T-cell (primary cell): ENCODE results near the gene SMS. TPM values are rescaled to one million over a fixed set of nuclear protein-coding genes. Genes with fewer than 3 reads are reported as not detected.

Experiments used
- ATAC-seq, 4 experiments: fragments of 200-7000 bp in 3 of 4; fragments of 150-1000 bp in 1 of 4; cut with Tn5 transposase; replicated peaks in 1 of 4; 1 replicate in 3 of 4; 2 replicates in 1 of 4; pipeline ENCODE4 v1.10.0; 2021; ENCODE audit warnings: moderate library complexity in 3 of 4, mild to moderate bottlenecking in 2 of 4, moderate number of reproducible peaks in 1 of 4
- CTCF ChIA-PET, 2 donors: fragments of 300-600 bp; sonication (Branson Sonifier 250); formaldehyde crosslinking; loops; one replicate each; lab custom pipeline; 2022; ENCODE audit warnings: antibody characterized with exemption in 2 of 2; lab: Charles Lee
- POLR2A ChIA-PET, 2 donors: fragments of 300-600 bp; sonication (Branson Sonifier 250); formaldehyde crosslinking; loops; one replicate each; lab custom pipeline; 2022; ENCODE audit warnings: antibody characterized with exemption in 2 of 2; lab: Charles Lee
- DNase-seq, 35 experiments: peaks; one replicate each; pipeline versions ENCODE4 v3.0.0 to v3.0.0-alpha.2; 2013 to 2023
- H3K27ac ChIP-seq: one replicate; pipeline ENCODE4 v1.5.1; 2013; ENCODE audit warnings: low read length
- H3K27me3 ChIP-seq, 2 experiments: replicated peaks in 1 of 2; 1 replicate in 1 of 2; 2 replicates in 1 of 2; pipeline versions ENCODE4 v1.6.1 to v1.7.0; 2013; ENCODE audit warnings: low read length in 1 of 2, mixed read lengths in 1 of 2; ENCODE audit not compliant: control insufficient read depth in 2 of 2, insufficient read depth in 2 of 2; ENCODE audit errors: extremely low read depth in 1 of 2
- H3K36me3 ChIP-seq, 2 donors: 1 replicate in 1 of 2; 2 replicates in 1 of 2; pipeline versions ENCODE4 v1.6.1 to v1.7.0; 2013; ENCODE audit warnings: low read length in 1 of 2; ENCODE audit not compliant: control insufficient read depth in 2 of 2, insufficient read depth in 1 of 2; ENCODE audit errors: extremely low read depth in 1 of 2
- H3K4me1 ChIP-seq, 2 experiments: 1 replicate in 1 of 2; 2 replicates in 1 of 2; pipeline versions ENCODE4 v1.6.1 to v1.7.0; 2013; ENCODE audit warnings: low read length in 2 of 2, mixed read lengths in 1 of 2; ENCODE audit not compliant: insufficient read depth in 2 of 2, control insufficient read depth in 1 of 2; ENCODE audit errors: extremely low read depth in 1 of 2
- H3K4me3 ChIP-seq, 2 donors: 1 replicate in 1 of 2; 2 replicates in 1 of 2; pipeline versions ENCODE4 v1.5.1 to v1.7.0; 2013; ENCODE audit warnings: mild to moderate bottlenecking in 2 of 2, low read length in 1 of 2, moderate library complexity in 1 of 2; ENCODE audit not compliant: control insufficient read depth in 1 of 2; ENCODE audit errors: extremely low read depth in 1 of 2
- H3K9me3 ChIP-seq: 2 replicates; pipeline ENCODE4 v1.7.0; 2013
- H3K27ac Mint-ChIP-seq, 2 donors: one replicate each; pipeline ENCODE4 v1.8.0; 2020 to 2021; ENCODE audit warnings: mild to moderate bottlenecking in 2 of 2, mixed read lengths in 2 of 2
- H3K27me3 Mint-ChIP-seq, 2 donors: one replicate each; pipeline ENCODE4 v1.8.0; 2021 to 2022; ENCODE audit warnings: mixed read lengths in 2 of 2
- H3K36me3 Mint-ChIP-seq: one replicate; pipeline ENCODE4 v1.8.0; 2021; ENCODE audit warnings: mixed read lengths
- H3K4me1 Mint-ChIP-seq, 3 donors: one replicate each; pipeline ENCODE4 v1.8.0; 2020 to 2022; ENCODE audit warnings: mixed read lengths in 3 of 3, mild to moderate bottlenecking in 1 of 3
- H3K4me3 Mint-ChIP-seq, 3 donors: one replicate each; pipeline ENCODE4 v1.8.0; 2020 to 2022; ENCODE audit warnings: mild to moderate bottlenecking in 3 of 3, mixed read lengths in 3 of 3, moderate library complexity in 3 of 3
- H3K9me3 Mint-ChIP-seq, 3 donors: one replicate each; pipeline ENCODE4 v1.8.0; 2020 to 2022; ENCODE audit warnings: mixed read lengths in 3 of 3
- WGBS: methylation state at CpG from one replicate; pipeline ENCODE4 v1.1.5; 2013; ENCODE audit warnings: missing lambda C conversion rate; ENCODE audit not compliant: insufficient coverage; 5-methylcytosine and 5-hydroxymethylcytosine counted together
- total RNA-seq, 35 experiments: library from RNA in 6 of 35; stranded (reverse) in 6 of 35; fragments of 120-200 nt in 1 of 35; gene quantifications; one replicate each; pipeline versions ENCODE4 v1.2.1 to v1.2.4 and lab custom pipeline; 2013 to 2026

The SMS gene
- total RNA-seq, 5 donors from 2014 or later (not counting 1 experiment from before 2014, with no cell fraction given), result 17.2 to 21.9 (median 18.5) TPM

- no peak overlapping the region for H3K27ac Mint-ChIP-seq
- no peak overlapping the region for H3K4me3 Mint-ChIP-seq
- no peak overlapping the region for H3K27ac ChIP-seq
- ChIA-PET POLR2A (no interaction called here), CTCF (interaction anchor here (0.6 to 1.0 kb wide), 3 partner anchors 12 to 65 kb away, joined by 3 to 5 read pairs (median 4); no protein-coding TSS in a partner anchor)
- no peaks in the 10 kb centered on the region for H3K36me3 Mint-ChIP-seq
- H3K36me3 ChIP-seq, result no peaks in the 10 kb centered on the region
- no peaks in the 10 kb centered on the region for H3K27me3 Mint-ChIP-seq
- DNase-seq, result peak in 1 of 35 experiments; percentile 4
- no peak for ATAC-seq
- no peak overlapping the region for H3K4me3 ChIP-seq
- no peaks in the 10 kb centered on the region for H3K27me3 ChIP-seq
- H3K9me3 ChIP-seq, result no peaks in the 10 kb centered on the region
- WGBS, result 54% methylated on average over 7 of the region's 13 CpGs
- no peaks in the 10 kb centered on the region for H3K4me1 ChIP-seq
- H3K9me3 Mint-ChIP-seq, result no peaks in the 10 kb centered on the region
- H3K4me1 Mint-ChIP-seq, result no peaks in the 10 kb centered on the region
Measured at GRCh38 chrX:22037911-22038537, 97.5 kb downstream of the SMS start.

DNA sequence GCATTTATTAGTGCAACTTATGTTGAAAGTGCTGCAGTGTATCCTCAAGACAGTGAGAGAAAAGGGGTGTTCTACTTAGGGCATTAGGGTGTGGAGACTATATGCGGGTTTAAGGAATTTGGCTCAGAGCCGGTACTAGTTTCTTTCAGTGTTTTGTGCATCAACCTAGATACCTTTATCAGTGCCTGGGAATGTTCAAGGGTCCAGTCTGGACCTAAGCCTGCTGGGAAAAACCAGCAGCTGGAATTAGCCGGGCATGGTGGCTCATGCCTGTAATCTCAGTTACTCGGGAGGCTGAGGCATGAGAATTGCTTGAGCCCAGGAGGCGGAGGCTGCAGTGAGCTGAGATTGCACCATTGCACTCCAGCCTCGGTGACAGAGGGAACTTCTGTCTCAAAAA, 99.0 kb downstream of the SMS start:
- CTCF ChIA-PET, result interaction anchor here in 1 of 2 donors (0.6 kb wide), 1 partner anchor 1523 kb away, joined by 6 read pairs; no protein-coding TSS in a partner anchor
- no CpG with 5 or more reads among the region's 6 CpGs for WGBS
- no peaks in the 10 kb centered on the region for H3K4me1 ChIP-seq
- H3K9me3 ChIP-seq, result no peaks in the 10 kb centered on the region
- no peak overlapping the region for H3K4me3 ChIP-seq
- no peak overlapping the region for H3K27ac Mint-ChIP-seq
- no peaks in the 10 kb centered on the region for H3K27me3 Mint-ChIP-seq
- H3K4me3 Mint-ChIP-seq, result no peak overlapping the region
- no peak for DNase-seq
- no peaks in the 10 kb centered on the region for H3K4me1 Mint-ChIP-seq
- H3K9me3 Mint-ChIP-seq, result no peaks in the 10 kb centered on the region
- no peak for ATAC-seq
- H3K27me3 ChIP-seq, result no peaks in the 10 kb centered on the region
- H3K27ac ChIP-seq, result no peak overlapping the region
- H3K36me3 Mint-ChIP-seq, result no peaks in the 10 kb centered on the region
- POLR2A ChIA-PET, result no interaction called here
- H3K36me3 ChIP-seq, result no peaks in the 10 kb centered on the region

- no peaks in the 10 kb centered on the region for H3K9me3 Mint-ChIP-seq
- no peak overlapping the region for H3K27ac ChIP-seq
- ChIA-PET CTCF (no interaction called here), POLR2A (no interaction called here)
- no peaks in the 10 kb centered on the region for H3K4me1 Mint-ChIP-seq
- no peaks in the 10 kb centered on the region for H3K27me3 ChIP-seq
- H3K27me3 Mint-ChIP-seq, result no peaks in the 10 kb centered on the region
- DNase-seq (no peak), ATAC-seq (no peak)
- H3K36me3 Mint-ChIP-seq, result no peaks in the 10 kb centered on the region
- no peaks in the 10 kb centered on the region for H3K9me3 ChIP-seq
- H3K27ac Mint-ChIP-seq, result no peak overlapping the region
- H3K4me3 ChIP-seq, result no peak overlapping the region
- WGBS, result 100% methylated on average over 1 of the region's 2 CpGs
- H3K4me1 ChIP-seq, result no peaks in the 10 kb centered on the region
- H3K4me3 Mint-ChIP-seq, result no peak overlapping the region
- no peaks in the 10 kb centered on the region for H3K36me3 ChIP-seq
Measured at GRCh38 chrX:22040184-22040583, 99.7 kb downstream of the SMS start.

DNA sequence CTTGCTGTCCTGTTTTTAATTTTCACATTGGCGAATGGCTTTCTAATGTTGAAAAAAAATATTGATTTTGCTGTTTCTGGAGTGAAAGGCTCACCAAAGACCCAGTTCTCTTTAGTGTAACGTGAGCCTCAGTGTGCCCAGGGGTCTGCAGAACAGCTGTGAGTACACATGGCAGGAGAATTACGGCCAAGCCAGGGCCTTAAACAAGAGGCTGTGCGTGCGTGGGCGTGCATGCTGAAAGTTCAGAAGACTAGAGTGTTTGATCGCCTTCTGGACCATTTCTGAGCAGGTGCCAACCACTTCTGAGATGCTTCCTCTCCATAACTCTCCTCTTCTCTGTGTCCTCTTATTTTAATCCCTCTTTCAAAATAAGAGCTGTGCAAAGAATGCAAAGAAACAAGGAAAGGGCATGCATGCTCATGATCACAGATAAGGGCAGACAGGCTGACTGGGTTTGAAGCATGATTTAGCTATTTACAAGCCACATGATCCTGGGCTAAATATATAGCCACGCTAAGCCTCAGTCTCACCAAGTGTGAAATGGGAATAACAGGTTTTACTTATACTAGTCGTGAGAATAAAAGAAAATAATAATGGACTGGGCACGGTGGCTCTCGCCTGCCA, 101.5 kb downstream of the SMS start:
- no peaks in the 10 kb centered on the region for H3K9me3 Mint-ChIP-seq
- DNase-seq (no peak), ATAC-seq (no peak)
- no peak overlapping the region for H3K4me3 Mint-ChIP-seq
- H3K36me3 Mint-ChIP-seq, result no peaks in the 10 kb centered on the region
- H3K4me3 ChIP-seq, result no peak overlapping the region
- no peaks in the 10 kb centered on the region for H3K27me3 ChIP-seq
- H3K27ac Mint-ChIP-seq, result no peak overlapping the region
- no peaks in the 10 kb centered on the region for H3K36me3 ChIP-seq
- no peaks in the 10 kb centered on the region for H3K4me1 Mint-ChIP-seq
- ChIA-PET POLR2A (no interaction called here), CTCF (no interaction called here)
- H3K27me3 Mint-ChIP-seq, result no peaks in the 10 kb centered on the region
- H3K9me3 ChIP-seq, result no peaks in the 10 kb centered on the region
- H3K27ac ChIP-seq, result no peak overlapping the region
- WGBS, result 53% methylated on average over 8 of the region's 11 CpGs
- H3K4me1 ChIP-seq, result no peaks in the 10 kb centered on the region

- no peaks in the 10 kb centered on the region for H3K27me3 ChIP-seq
- H3K9me3 Mint-ChIP-seq, result no peaks in the 10 kb centered on the region
- 67% methylated on average over 1 of the region's 4 CpGs for WGBS
- ATAC-seq, result no peak
- H3K4me1 ChIP-seq, result no peaks in the 10 kb centered on the region
- no peak overlapping the region for H3K4me3 Mint-ChIP-seq
- ChIA-PET CTCF (no interaction called here), POLR2A (no interaction called here)
- H3K36me3 Mint-ChIP-seq, result no peaks in the 10 kb centered on the region
- no peak overlapping the region for H3K4me3 ChIP-seq
- DNase-seq, result no peak
- no peak overlapping the region for H3K27ac Mint-ChIP-seq
- no peaks in the 10 kb centered on the region for H3K9me3 ChIP-seq
- no peaks in the 10 kb centered on the region for H3K36me3 ChIP-seq
- H3K27ac ChIP-seq, result no peak overlapping the region
- H3K4me1 Mint-ChIP-seq, result no peaks in the 10 kb centered on the region
- no peaks in the 10 kb centered on the region for H3K27me3 Mint-ChIP-seq
Measured at GRCh38 chrX:22043872-22044271, 103.4 kb downstream of the SMS start.

Other genes with a start within 250 kb of the SMS start
- gene SMPX, start 182.6 kb upstream of the SMS start, total RNA-seq, result not detected
- 1 to 10 TPM; 4.8 to 8.0 (median 6.0) TPM for gene MBTPS2, start 101.1 kb upstream of the SMS start, total RNA-seq
- gene YY2, start 84.7 kb upstream of the SMS start, total RNA-seq, result 1 to 10 TPM in 4 of 5 donors, under 1 TPM in 1; 0.61 to 2.4 (median 1.3) TPM
- under 1 TPM; 0.07 to 0.35 (median 0.16) TPM for gene PHEX, start 91.6 kb downstream of the SMS start, total RNA-seq